NCI-H1092 (cell line): ENCODE measurements around the gene PRKAG1.

Experiments
- DNase-seq: peaks from one replicate; lab custom pipeline; 2025; lab: John Stamatoyannopoulos, UW

PRKAG1 gene

DNA sequence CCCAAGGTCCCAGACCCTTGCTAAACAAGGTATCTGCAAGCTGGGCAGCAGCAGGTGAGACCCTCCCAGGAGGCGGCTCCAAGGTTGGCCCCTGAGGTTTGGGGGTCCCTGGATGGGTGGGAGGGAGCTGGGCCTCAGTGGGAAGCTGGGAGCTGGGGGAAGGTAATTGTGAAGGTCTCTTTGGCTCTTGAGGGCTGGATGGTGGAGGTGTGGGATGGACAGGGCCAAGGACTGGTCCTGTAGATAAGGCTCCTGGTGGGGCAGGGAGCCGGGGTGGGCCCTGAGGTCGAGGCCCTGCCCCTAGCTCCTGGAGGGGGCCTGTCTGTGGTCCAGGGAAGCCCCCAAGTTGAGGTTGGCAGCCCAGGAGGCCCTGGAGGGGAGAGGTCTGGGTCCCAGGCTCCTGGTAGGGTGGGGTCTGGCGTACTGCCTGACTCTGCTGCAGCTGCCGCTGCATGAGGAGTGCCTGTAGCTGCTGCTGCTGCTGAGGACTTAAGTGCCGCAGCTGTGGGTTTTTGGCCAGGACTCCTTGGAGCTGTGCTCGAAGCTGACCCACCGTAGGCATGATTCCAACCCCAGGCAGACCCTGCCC, 13.1 kb upstream of the PRKAG1 start:
- no peak for DNase-seq

DNA sequence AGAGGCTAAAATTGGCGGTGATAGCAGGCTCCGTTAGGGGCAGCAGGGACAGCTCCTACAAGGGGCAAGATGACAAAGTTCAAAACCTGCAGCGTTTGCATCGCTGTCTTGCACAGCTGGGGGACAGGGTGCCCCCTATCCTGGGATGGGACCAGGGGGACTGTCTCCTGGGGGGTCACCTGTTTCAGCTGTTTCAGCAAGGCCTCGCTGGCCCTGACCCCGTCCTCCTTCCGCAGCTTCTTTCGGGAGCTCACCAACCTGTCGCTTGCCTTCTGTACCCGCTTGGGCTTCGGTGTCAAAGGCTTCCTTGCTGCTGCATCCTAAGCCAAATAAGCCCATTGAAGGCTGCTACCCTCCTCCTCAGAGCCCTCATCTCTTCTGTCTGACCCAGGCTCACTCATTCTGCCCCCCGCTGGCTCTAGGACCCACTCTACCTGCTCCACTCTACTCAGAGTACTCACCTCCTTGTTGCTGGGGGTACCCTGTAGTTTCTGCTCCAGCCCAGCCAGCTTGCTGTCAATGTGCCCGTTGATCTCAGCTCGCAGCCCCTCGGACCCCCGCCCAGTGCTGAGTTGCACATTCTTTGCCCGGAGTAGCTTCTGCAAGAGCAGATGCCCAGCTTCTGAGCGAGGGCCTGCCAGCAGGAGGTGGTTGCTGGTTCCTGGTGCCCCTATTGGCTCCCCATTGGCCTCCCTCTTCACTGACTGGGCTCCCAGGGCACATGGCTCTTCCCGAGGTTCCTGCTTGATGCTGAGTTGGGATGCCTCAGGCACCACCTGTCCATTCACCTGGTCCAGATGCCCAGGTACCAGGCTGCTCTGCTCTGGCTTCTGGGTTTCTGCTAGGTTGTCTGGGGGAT, 12.4 kb upstream of the PRKAG1 start:
- DNase-seq, result no peak

DNA sequence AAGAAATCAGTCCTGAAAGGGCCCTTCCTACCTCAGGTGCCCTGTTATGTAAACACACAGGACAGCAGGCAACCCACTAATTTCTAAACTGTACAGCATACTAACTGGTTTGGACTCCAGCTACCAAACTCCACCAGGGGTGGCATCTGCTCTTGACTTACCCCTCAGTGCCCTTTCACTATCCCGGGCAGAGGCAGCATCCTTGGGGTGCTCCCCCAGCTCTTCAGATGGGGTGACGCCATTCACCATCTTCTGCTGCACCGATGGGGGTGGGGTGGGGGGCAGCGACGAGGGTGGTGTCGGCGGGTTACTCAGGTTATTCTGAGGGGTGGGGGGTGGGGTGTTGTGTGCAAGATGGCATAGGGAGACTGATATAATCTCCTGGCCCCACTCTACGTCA, 11.5 kb upstream of the PRKAG1 start:
- DNase-seq, result no peak

DNA sequence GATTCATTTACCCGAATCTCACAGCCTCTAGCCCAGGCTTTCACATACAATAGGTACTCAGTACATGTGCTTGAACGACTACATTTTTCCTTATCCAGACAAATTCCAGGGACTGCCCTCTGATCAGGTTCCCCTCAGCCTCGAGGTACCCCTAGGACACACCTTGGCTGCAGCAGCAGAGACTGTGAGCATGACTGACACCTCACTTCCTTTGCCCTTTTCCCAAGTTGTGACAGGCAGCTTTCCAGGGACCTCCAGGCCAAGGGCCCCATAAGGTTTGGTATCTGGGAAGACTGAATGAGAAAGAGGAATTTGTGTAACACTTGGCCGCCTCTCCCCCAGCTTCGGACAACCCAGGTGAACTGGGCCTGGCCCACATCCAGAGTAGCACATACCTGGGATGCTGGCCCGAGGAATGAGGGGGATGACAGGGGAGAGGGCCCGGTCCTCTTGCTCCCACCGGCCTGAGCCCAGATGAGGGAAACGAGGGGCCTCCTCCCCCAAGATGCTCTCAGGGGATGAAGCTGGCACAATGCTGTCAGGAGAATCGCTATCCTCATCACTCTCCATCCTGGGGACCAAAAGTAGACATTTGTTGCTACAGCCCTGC, 10.2 kb upstream of the PRKAG1 start:
- no peak for DNase-seq

- DNase-seq, result no peak
Observed at GRCh38 chr12:49027846-49028555, 9.4 kb upstream of the PRKAG1 start.

GRCh38 chr12:49026678-49027480, 8.3 kb upstream of the PRKAG1 start:
- DNase-seq, result no peak

GRCh38 chr12:49026101-49026500, 7.5 kb upstream of the PRKAG1 start:
- DNase-seq, result no peak

DNA sequence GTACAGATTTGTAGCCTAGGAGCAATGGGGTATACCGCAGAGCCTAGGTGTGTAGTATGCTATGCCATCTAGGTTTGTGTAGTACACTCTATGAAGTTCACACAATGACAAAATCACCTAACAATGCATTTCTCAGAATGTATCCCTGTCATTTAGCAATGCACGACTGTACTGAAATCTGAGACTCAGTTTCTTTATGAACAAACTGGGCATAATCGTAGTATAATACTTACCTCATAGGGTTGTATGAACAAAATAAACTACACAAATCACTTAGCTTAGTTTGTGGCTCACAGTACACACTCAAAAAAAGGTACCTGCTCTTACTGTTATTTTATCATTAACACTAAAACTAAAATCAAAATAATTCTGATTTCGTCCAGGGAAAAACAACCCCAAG, 6.9 kb upstream of the PRKAG1 start:
- DNase-seq, result no peak

- no peak for DNase-seq
Observed at GRCh38 chr12:49024543-49024942, 6.0 kb upstream of the PRKAG1 start.

DNA sequence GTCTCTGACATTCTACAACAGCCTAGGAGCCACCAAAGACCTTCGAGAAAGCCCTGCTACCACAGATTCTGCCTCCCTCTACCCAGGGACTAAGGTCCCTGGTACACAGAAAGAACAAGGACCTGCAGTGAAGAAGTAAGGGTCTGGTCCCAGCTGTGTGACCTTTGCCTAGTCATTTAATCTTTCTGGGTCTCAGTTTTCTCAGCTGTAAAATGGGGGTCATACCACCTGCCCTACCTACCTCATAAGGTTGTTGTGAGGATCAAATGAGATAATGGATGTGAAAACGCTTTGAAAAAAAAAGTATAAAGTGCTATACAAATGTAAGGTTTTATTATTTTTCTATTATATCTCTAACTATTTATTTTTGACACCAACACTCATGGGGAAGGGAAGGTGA, 5.2 kb upstream of the PRKAG1 start:
- DNase-seq, result no peak

GRCh38 chr12:49022558-49023178, 4.1 kb upstream of the PRKAG1 start:
- DNase-seq, result no peak

DNA sequence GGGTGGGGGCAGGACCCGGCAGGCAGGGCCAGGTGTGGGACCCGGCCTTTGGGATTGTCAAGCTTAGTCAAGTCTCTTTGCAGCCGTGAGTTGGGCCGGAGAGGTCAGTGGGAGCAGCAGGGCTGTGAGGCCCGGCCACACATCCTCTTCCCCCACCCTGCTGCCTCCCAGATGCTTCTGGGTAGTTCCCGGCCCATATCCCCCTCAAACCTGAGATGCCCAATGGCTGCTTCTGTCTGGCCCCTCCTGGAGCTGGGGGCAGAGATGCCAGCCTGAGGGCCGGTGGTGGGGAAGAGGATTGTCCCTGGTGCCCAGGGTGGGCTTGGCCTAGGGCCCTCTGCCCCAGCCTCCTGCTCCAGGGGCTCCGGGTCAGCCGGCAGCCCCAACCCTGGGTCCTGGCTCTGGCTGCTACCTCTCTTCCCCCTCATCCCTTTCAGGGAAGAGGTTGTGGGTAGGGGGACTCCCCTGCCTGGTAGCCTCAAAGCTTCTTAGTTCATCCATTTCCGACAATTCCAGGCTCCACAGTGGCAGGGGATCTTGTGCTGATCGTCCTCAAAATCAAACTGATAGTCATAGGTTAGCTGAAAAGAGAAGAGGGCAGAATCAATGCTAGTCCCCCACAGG, 2.8 kb upstream of the PRKAG1 start:
- no peak for DNase-seq

DNA sequence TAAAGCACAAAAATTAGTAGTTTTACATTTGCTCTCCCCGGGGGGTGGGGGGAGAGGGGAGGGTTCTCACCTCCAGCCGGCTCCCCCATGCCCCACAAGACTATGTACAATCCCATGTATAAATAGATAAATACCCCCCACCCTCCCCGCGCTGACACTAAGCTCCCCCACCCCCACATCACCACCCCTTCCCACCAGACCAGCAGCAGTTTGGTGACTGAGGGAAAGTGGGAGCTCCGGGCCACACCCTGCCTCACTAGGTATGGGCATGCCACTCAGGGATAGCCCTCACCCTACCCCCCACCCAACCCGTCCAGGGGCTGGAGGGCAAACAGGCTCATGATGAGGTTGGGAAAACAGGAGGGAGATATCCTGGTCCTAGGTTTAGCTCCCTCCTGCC, 1.9 kb upstream of the PRKAG1 start:
- DNase-seq, result no peak

DNA sequence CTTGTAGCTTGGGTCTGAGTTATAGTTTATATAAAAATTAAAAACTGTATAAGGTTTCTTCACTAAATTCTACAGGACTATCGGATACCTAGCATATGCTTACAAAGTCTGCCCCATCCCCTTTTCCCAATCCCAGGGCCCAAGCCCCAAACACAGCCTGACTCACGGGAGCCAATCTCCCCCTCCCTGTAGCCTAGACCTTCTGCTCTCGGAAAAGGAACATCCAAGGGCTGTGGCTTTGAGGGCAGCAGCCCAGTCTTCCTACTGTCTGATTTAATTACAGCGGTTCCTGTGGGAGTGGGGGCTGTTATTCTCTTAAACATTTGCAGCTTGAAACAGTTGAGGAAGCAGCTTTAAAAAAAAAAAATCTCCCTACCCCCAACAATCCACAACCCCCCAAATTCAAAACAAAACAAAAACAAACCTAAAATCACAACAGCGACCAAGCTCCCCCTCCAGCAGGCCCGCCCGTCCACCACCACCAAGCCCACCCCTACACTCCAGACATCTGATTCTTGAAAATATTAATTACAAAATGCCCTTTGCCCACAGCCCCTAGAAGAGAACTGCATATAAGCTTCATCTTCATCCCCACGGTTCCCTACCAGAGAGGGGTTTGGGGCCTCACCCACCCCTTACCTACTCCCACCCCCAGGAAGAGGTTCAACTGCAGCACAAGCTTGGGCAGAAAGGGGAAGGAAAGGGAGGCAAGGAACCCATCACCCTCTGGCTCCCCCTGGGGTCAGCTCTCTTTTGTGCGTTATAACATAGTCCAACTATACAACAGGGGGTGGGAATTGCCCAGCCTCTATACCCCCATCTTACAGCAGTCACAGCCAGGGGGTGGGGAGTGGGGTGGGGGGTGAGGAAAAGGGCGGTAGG, 1.1 kb upstream of the PRKAG1 start:
- no peak for DNase-seq

DNA sequence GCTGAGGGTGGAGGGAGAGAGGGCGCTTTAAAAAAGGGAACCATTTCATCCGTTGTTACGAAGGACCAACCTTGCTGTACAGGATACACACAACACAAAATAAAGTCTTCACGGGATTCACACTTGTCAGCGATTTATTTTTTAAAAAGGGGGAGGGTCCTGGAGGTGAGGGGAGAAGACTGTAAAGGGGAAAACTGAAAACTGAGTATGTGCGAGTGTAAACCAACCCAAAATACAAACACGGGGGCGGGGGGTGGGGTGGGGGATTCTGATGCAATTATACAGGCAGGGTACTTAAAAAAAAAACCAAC, 499 bp upstream of the PRKAG1 start:
- no peak for DNase-seq

- no peak for DNase-seq
Observed at GRCh38 chr12:49017891-49018260, 700 bp downstream of the PRKAG1 start.

- no peak for DNase-seq
Observed at GRCh38 chr12:49015196-49015595, 3.4 kb downstream of the PRKAG1 start.

GRCh38 chr12:49014547-49014946, 4.0 kb downstream of the PRKAG1 start:
- no peak for DNase-seq

- DNase-seq, result no peak
Observed at GRCh38 chr12:49013428-49013827, 5.1 kb downstream of the PRKAG1 start.

GRCh38 chr12:49012739-49013138, 5.8 kb downstream of the PRKAG1 start:
- DNase-seq, result no peak
